H1 (cell line): Measurements from ENCODE around the gene PAPOLA. TPM values are rescaled to one million over a fixed set of nuclear protein-coding genes. Genes with fewer than 3 reads are reported as not detected.

Experiments
- CTCF ChIA-PET: fragments of 300-600 bp; sonication (Branson Sonifier 250); formaldehyde crosslinking; loops from one replicate; lab custom pipeline; 2021; ENCODE audit not compliant: partially characterized antibody; lab: Charles Lee
- POLR2A ChIA-PET: fragments of 300-600 bp; sonication (Branson Sonifier 250); formaldehyde crosslinking; loops from one replicate; lab custom pipeline; 2021; ENCODE audit warnings: inconsistent platforms; ENCODE audit not compliant: partially characterized antibody; lab: Charles Lee
- DNase-seq, 2 experiments: peaks; one replicate each; pipeline versions ENCODE4 v3.0.0 to v3.0.0-alpha.2; 2010 to 2022; ENCODE audit warnings: low spot score in 2 of 2, low read depth in 1 of 2, mixed read lengths in 1 of 2
- FAIRE-seq: peaks from 2 replicates; lab custom pipeline; 2011; peaks lifted over from hg19 to GRCh38; lab: Jason Lieb, UNC
- H2AFZ ChIP-seq: 2 replicates; pipeline ENCODE4 v1.8.1; 2012; ENCODE audit warnings: low read length, inconsistent platforms
- H2AK5ac ChIP-seq: 2 replicates; pipeline ENCODE4 v1.6.1; 2013; ENCODE audit warnings: low read depth, low read length
- H2BK120ac ChIP-seq: replicated peaks from 2 replicates; pipeline ENCODE3; 2013; ENCODE audit warnings: low read depth, low read length, inconsistent platforms
- H2BK12ac ChIP-seq: 2 replicates; pipeline ENCODE4 v1.6.1; 2013; ENCODE audit warnings: low read depth, low read length
- H2BK15ac ChIP-seq: 2 replicates; pipeline ENCODE4 v1.6.1; 2013; ENCODE audit warnings: low read length
- H2BK20ac ChIP-seq: 2 replicates; pipeline ENCODE4 v1.6.1; 2013; ENCODE audit warnings: low read length
- H2BK5ac ChIP-seq: 2 replicates; pipeline ENCODE4 v1.6.1; 2013; ENCODE audit warnings: low read depth, low read length
- H3K14ac ChIP-seq: 2 replicates; pipeline ENCODE4 v1.6.1; 2013; ENCODE audit warnings: inconsistent platforms; ENCODE audit not compliant: insufficient read length
- H3K18ac ChIP-seq: 2 replicates; pipeline ENCODE4 v1.6.1; 2013; ENCODE audit warnings: low read length; ENCODE audit errors: extremely low read depth
- H3K23ac ChIP-seq: 2 replicates; pipeline ENCODE4 v1.6.1; 2013; ENCODE audit warnings: inconsistent platforms; ENCODE audit not compliant: insufficient read length
- H3K23me2 ChIP-seq: 2 replicates; pipeline ENCODE4 v1.6.1; 2013; ENCODE audit warnings: low read depth, low read length
- H3K27ac ChIP-seq: 2 replicates; pipeline ENCODE4 v1.6.1; 2011; ENCODE audit warnings: low read depth, low read length, inconsistent platforms
- H3K27me3 ChIP-seq, 4 experiments: replicated peaks in 1 of 4; 1 replicate in 1 of 4; 2 replicates in 3 of 4; pipeline versions ENCODE4 v1.6.1 to v1.8.1; 2011 to 2013; ENCODE audit warnings: low read length in 3 of 4, mild to moderate bottlenecking in 3 of 4, inconsistent platforms in 2 of 4, mixed read lengths in 2 of 4, moderate library complexity in 1 of 4; ENCODE audit not compliant: control insufficient read depth in 3 of 4, insufficient read depth in 3 of 4; ENCODE audit errors: extremely low read depth in 1 of 4
- H3K36me3 ChIP-seq, 4 experiments: 2 replicates each; pipeline versions ENCODE4 v1.6.1 to v1.8.1; 2011 to 2013; ENCODE audit warnings: mild to moderate bottlenecking in 4 of 4, low read length in 3 of 4, moderate library complexity in 2 of 4, control low read depth in 1 of 4, inconsistent platforms in 1 of 4; ENCODE audit not compliant: insufficient read depth in 4 of 4, control insufficient read depth in 2 of 4
- H3K4ac ChIP-seq: replicated peaks from 2 replicates; pipeline ENCODE3; 2013; ENCODE audit warnings: low read length, low read depth, mixed read lengths, inconsistent platforms; ENCODE audit not compliant: insufficient read length
- H3K4me1 ChIP-seq, 4 experiments: replicated peaks in 1 of 4; 1 replicate in 1 of 4; 2 replicates in 3 of 4; pipeline versions ENCODE4 v1.6.1 to v1.8.1; 2011 to 2013; ENCODE audit warnings: low read length in 3 of 4, inconsistent platforms in 2 of 4, mixed read lengths in 1 of 4; ENCODE audit not compliant: insufficient read depth in 4 of 4, control insufficient read depth in 3 of 4
- H3K4me2 ChIP-seq, 2 experiments: 2 replicates each; pipeline versions ENCODE4 v1.6.1 to v1.8.1; 2011 to 2013; ENCODE audit warnings: low read depth in 2 of 2, low read length in 2 of 2, control low read depth in 1 of 2, inconsistent platforms in 1 of 2, mild to moderate bottlenecking in 1 of 2; ENCODE audit not compliant: insufficient read depth in 1 of 2
- H3K4me3 ChIP-seq, 4 experiments: fragments of 200-600, 300-600 bp in 1 of 4; sonication (generic), shearing (Covaris generic), sonication (Bioruptor Twin) in 1 of 4; 2 replicates each; pipeline versions ENCODE4 v1.5.1 to v1.8.1; 2011 to 2016; ENCODE audit warnings: low read length in 4 of 4, low read depth in 3 of 4, control low read depth in 2 of 4, inconsistent platforms in 2 of 4, mild to moderate bottlenecking in 2 of 4, mixed read lengths in 1 of 4, moderate library complexity in 1 of 4; ENCODE audit not compliant: insufficient read depth in 2 of 4; ENCODE audit errors: extremely low read depth in 1 of 4
- H3K56ac ChIP-seq: replicated peaks from 2 replicates; pipeline ENCODE3; 2013; ENCODE audit warnings: low read depth, mild to moderate bottlenecking, mixed read lengths, low read length, inconsistent platforms; ENCODE audit not compliant: insufficient read length
- H3K79me1 ChIP-seq: 2 replicates; pipeline ENCODE4 v1.6.1; 2013; ENCODE audit warnings: low read depth, low read length, control low read depth
- H3K79me2 ChIP-seq, 2 experiments: 2 replicates each; pipeline versions ENCODE4 v1.6.1 to v1.8.1; 2012 to 2013; ENCODE audit warnings: low read length in 2 of 2, mild to moderate bottlenecking in 2 of 2, inconsistent platforms in 1 of 2; ENCODE audit not compliant: insufficient read depth in 2 of 2, control insufficient read depth in 1 of 2
- H3K9ac ChIP-seq, 4 experiments: replicated peaks in 1 of 4; 1 replicate in 1 of 4; 2 replicates in 3 of 4; pipeline versions ENCODE4 v1.6.1 to v1.8.1; 2011 to 2013; ENCODE audit warnings: low read depth in 3 of 4, low read length in 3 of 4, control low read depth in 2 of 4, mild to moderate bottlenecking in 2 of 4, moderate library complexity in 2 of 4, inconsistent platforms in 1 of 4; ENCODE audit errors: extremely low read depth in 1 of 4
- H3K9me3 ChIP-seq, 2 experiments: 2 replicates each; pipeline versions ENCODE4 v1.6.1 to v1.8.1; 2012 to 2013; ENCODE audit warnings: mild to moderate bottlenecking in 2 of 2, moderate library complexity in 2 of 2, control low read depth in 1 of 2, inconsistent platforms in 1 of 2, low read depth in 1 of 2, low read length in 1 of 2, mixed read lengths in 1 of 2; ENCODE audit not compliant: insufficient read depth in 2 of 2
- H4K20me1 ChIP-seq, 2 experiments: replicated peaks in 1 of 2; 2 replicates each; pipeline versions ENCODE3 to v1.8.1; 2011 to 2013; ENCODE audit warnings: inconsistent platforms in 2 of 2, low read length in 2 of 2, mild to moderate bottlenecking in 1 of 2; ENCODE audit not compliant: insufficient read depth in 2 of 2, control insufficient read depth in 1 of 2
- H4K5ac ChIP-seq: 2 replicates; pipeline ENCODE4 v1.6.1; 2013; ENCODE audit warnings: low read length, low read depth, mixed read lengths, inconsistent platforms; ENCODE audit not compliant: insufficient read length
- H4K8ac ChIP-seq: 2 replicates; pipeline ENCODE4 v1.8.0; 2013; ENCODE audit warnings: mild to moderate bottlenecking, moderate library complexity, low read length, inconsistent platforms; ENCODE audit not compliant: insufficient read depth; ENCODE audit errors: extremely low read depth
- H4K91ac ChIP-seq: replicated peaks from 2 replicates; pipeline ENCODE3; 2013; ENCODE audit warnings: low read length, mixed read lengths, inconsistent platforms; ENCODE audit not compliant: insufficient read length
- BRCA1 ChIP-seq: IDR thresholded peaks from 2 replicates; pipeline ENCODE4 v1.6.1; 2012; ENCODE audit warnings: low read depth, low read length, improper control_type of control experiment
- CEBPB ChIP-seq: IDR thresholded peaks from 2 replicates; pipeline ENCODE4 v1.6.1; 2012; ENCODE audit warnings: low read depth, low read length
- JUN ChIP-seq: IDR thresholded peaks from 2 replicates; pipeline ENCODE4 v1.6.1; 2011; ENCODE audit warnings: low read depth, mild to moderate bottlenecking, improper control_type of control experiment, low read length
- JUND ChIP-seq: IDR thresholded peaks from 2 replicates; pipeline ENCODE4 v1.6.1; 2011; ENCODE audit warnings: mild to moderate bottlenecking, improper control_type of control experiment, low read length
- KDM4A ChIP-seq: IDR thresholded peaks from one replicate; pipeline ENCODE4 v1.7.1; 2012; ENCODE audit warnings: low read depth, mild to moderate bottlenecking, moderate library complexity, low read length, inconsistent platforms; ENCODE audit not compliant: severe bottlenecking
- MAFK ChIP-seq: IDR thresholded peaks from 2 replicates; pipeline ENCODE4 v1.6.1; 2012; ENCODE audit warnings: low read depth, mild to moderate bottlenecking, improper control_type of control experiment, low read length
- NRF1 ChIP-seq: IDR thresholded peaks from 2 replicates; pipeline ENCODE4 v1.6.1; 2011; ENCODE audit warnings: mild to moderate bottlenecking, low read depth, low read length, improper control_type of control experiment
- RBBP5 ChIP-seq: IDR thresholded peaks from 2 replicates; pipeline ENCODE4 v1.7.1; 2012; ENCODE audit warnings: low read depth, mild to moderate bottlenecking, inconsistent platforms, low read length, moderate library complexity, borderline replicate concordance
- SIN3A ChIP-seq, 2 experiments: IDR thresholded peaks in 1 of 2; conservative IDR thresholded peaks in 1 of 2; 2 replicates each; pipeline ENCODE4 v1.6.1; 2011 to 2012; ENCODE audit warnings: low read length in 2 of 2, improper control_type of control experiment in 1 of 2, low read depth in 1 of 2, mild to moderate bottlenecking in 1 of 2
- SIX5 ChIP-seq: IDR thresholded peaks from 2 replicates; pipeline ENCODE4 v1.6.1; 2011; ENCODE audit warnings: mild to moderate bottlenecking, low read depth, low read length
- TCF12 ChIP-seq: IDR thresholded peaks from 2 replicates; pipeline ENCODE4 v1.6.1; 2011; ENCODE audit warnings: low read depth, mild to moderate bottlenecking, low read length
- TEAD4 ChIP-seq: IDR thresholded peaks from 2 replicates; pipeline ENCODE4 v1.6.1; 2012; ENCODE audit warnings: low read depth, low read length, inconsistent platforms, mixed read lengths
- USF2 ChIP-seq: IDR thresholded peaks from 2 replicates; pipeline ENCODE4 v1.6.1; 2011; ENCODE audit warnings: low read length, improper control_type of control experiment
- polyA plus RNA-seq, 7 experiments: library from polyadenylated mRNA; depleted of rRNA in 3 of 7; stranded (reverse) in 5 of 7; unstranded in 2 of 7; fragments of >200 nt in 5 of 7; fragments of 200-250 nt in 2 of 7; gene quantifications; 1 replicate in 5 of 7; 2 replicates in 1 of 7; 4 replicates in 1 of 7; pipeline versions ENCODE4 v1.2.1 to v1.2.3, GENCODE V29; 2011 to 2013; ENCODE audit warnings: missing spikeins in 2 of 7, mixed read lengths in 2 of 7
- total RNA-seq: library from RNA; stranded (reverse); fragmentation: NEBNext Ultra II Directional; extraction: Animal tissue kit (Norgen Biotek cat#: 25700); gene quantifications from 2 replicates; pipeline ENCODE4 v1.2.1, GENCODE V29; 2021

PAPOLA gene
- total and polyA plus RNA-seq, 2 of the 8 experiments (the other 6 are each of a cell fraction or from before 2014, with no cell fraction given) = 163 to 239 TPM

- H3K9ac ChIP-seq = no peak overlapping the region
- H3K9me3 ChIP-seq = no peaks in the 10 kb centered on the region
- H3K27me3 ChIP-seq = no peaks in the 10 kb centered on the region
- POLR2A ChIA-PET = no interaction called here
- H2AFZ ChIP-seq = no peak overlapping the region
- no peak overlapping the region for H2AK5ac ChIP-seq
- no peak overlapping the region for H2BK15ac ChIP-seq
- 0 out of 4 replicates have a peak, but pooled peaks cover 0 to 3% of the 10 kb centered on the region in 2 experiments for H3K79me2 ChIP-seq
- H3K23me2 ChIP-seq = no peaks in the 10 kb centered on the region
- H3K18ac ChIP-seq = no peak overlapping the region
- no peak overlapping the region for H2BK20ac ChIP-seq
- no peak for FAIRE-seq
- peaks cover 2% of the 10 kb centered on the region; the same call in 1 of the 2 replicates for H3K79me1 ChIP-seq
- peaks cover 0 to 2% of the 10 kb centered on the region in 2 experiments for H4K20me1 ChIP-seq
- H3K36me3 ChIP-seq = peaks cover 3 to 68% (median 18%) of the 10 kb centered on the region in 4 experiments; a peak in 6 of 8 replicates
- no peak for TF ChIP-seq RBBP5
- no peak for TF ChIP-seq JUN
- no peak for TF ChIP-seq SIN3A (conservative IDR thresholded peaks at IDR 0.05 in 1 of 2, IDR thresholded peaks at IDR 0.05 in 1 of 2; ENCODE audit: low read depth in 1 of 2, low read length in 2 of 2)
- TF ChIP-seq SIX5 = no peak
- no peak for TF ChIP-seq TCF12
- TF ChIP-seq JUND = no peak
- TF ChIP-seq NRF1 = no peak
- TF ChIP-seq TEAD4 = no peak
- TF ChIP-seq USF2 = no peak
- no peak for TF ChIP-seq CEBPB
- TF ChIP-seq KDM4A = no peak
- TF ChIP-seq BRCA1 = no peak
- TF ChIP-seq MAFK = no peak
- no peak overlapping the region for H3K4me2 ChIP-seq
- H3K23ac ChIP-seq = no peak overlapping the region
- no peak overlapping the region for H4K91ac ChIP-seq
- CTCF ChIA-PET = interaction anchor here (0.6 kb wide), 1 partner anchor 210 kb away, joined by 3 read pairs; no protein-coding TSS in a partner anchor
- DNase-seq = no peak
- H3K4me3 ChIP-seq = no peak overlapping the region
- H4K8ac ChIP-seq = no peak overlapping the region; the same call in 1 of the 2 replicates
- H4K5ac ChIP-seq = no peak overlapping the region
- no peak overlapping the region for H3K56ac ChIP-seq
- no peak overlapping the region for H2BK120ac ChIP-seq
- H3K14ac ChIP-seq = no peak overlapping the region
- no peak overlapping the region for H3K27ac ChIP-seq
- H3K4me1 ChIP-seq = no peaks in the 10 kb centered on the region
- H2BK5ac ChIP-seq = no peak overlapping the region
- no peak overlapping the region for H2BK12ac ChIP-seq
- H3K4ac ChIP-seq = no peak overlapping the region
Observed at GRCh38 chr14:96532632-96533031, 30.4 kb downstream of the PAPOLA start.
